Liver (tissue), 9 donors: Measurements from ENCODE around the gene ECM2. TPM values are rescaled to one million over a fixed set of nuclear protein-coding genes. Genes with fewer than 3 reads are reported as not detected.

ENCODE experiments used
- DNase-seq: peaks from one replicate; pipeline ENCODE4 v3.0.0-alpha.2; 2017; ENCODE audit warnings: low spot score
- H3K27ac ChIP-seq, 2 donors: one replicate each; pipeline ENCODE4 v1.7.0; 2013; ENCODE audit warnings: inconsistent platforms in 2 of 2, low read length in 2 of 2, control low read depth in 1 of 2, low read depth in 1 of 2, mild to moderate bottlenecking in 1 of 2
- H3K27me3 ChIP-seq, 4 donors: one replicate each; pipeline versions ENCODE4 v1.6.1 to v1.7.0; 2013; ENCODE audit warnings: low read length in 3 of 4, inconsistent platforms in 1 of 4, mild to moderate bottlenecking in 1 of 4, moderate library complexity in 1 of 4; ENCODE audit not compliant: control insufficient read depth in 4 of 4, insufficient read depth in 4 of 4
- H3K36me3 ChIP-seq, 4 donors: one replicate each; pipeline versions ENCODE4 v1.6.1 to v1.7.0; 2013; ENCODE audit warnings: low read length in 3 of 4, mild to moderate bottlenecking in 3 of 4, low read depth in 1 of 4, moderate library complexity in 1 of 4; ENCODE audit not compliant: control insufficient read depth in 4 of 4, insufficient read depth in 3 of 4
- H3K4me1 ChIP-seq, 4 donors: one replicate each; pipeline versions ENCODE4 v1.6.1 to v1.7.0; 2013; ENCODE audit warnings: low read length in 3 of 4, mild to moderate bottlenecking in 3 of 4, moderate library complexity in 1 of 4; ENCODE audit not compliant: control insufficient read depth in 4 of 4, insufficient read depth in 4 of 4
- H3K4me3 ChIP-seq, 3 donors: one replicate each; pipeline versions ENCODE4 v1.6.1 to v1.7.0; 2013; ENCODE audit warnings: low read length in 3 of 3, control low read depth in 1 of 3, low read depth in 1 of 3, mild to moderate bottlenecking in 1 of 3
- H3K9ac ChIP-seq, 2 donors: one replicate each; pipeline ENCODE4 v1.7.0; 2013; ENCODE audit warnings: low read length in 2 of 2, mild to moderate bottlenecking in 2 of 2, moderate library complexity in 2 of 2, control low read depth in 1 of 2, low read depth in 1 of 2
- H3K9me3 ChIP-seq, 4 donors: one replicate each; pipeline versions ENCODE4 v1.6.1 to v1.7.0; 2013; ENCODE audit warnings: low read length in 3 of 4; ENCODE audit not compliant: control insufficient read depth in 4 of 4
- ATF3 ChIP-seq: IDR thresholded peaks from 2 replicates; pipeline ENCODE4 v1.6.1; 2016; ENCODE audit warnings: antibody characterized with exemption
- CTCF ChIP-seq: fragments of 150-350 bp; IDR thresholded peaks from 2 replicates; pipeline ENCODE4 v1.5.1; 2017; ENCODE audit warnings: improper control_type of control experiment, low read depth, low read length; ENCODE audit not compliant: missing input control
- FOXA1 ChIP-seq: IDR thresholded peaks from 2 replicates; pipeline ENCODE4 v1.6.1; 2016; ENCODE audit warnings: antibody characterized with exemption
- FOXA2 ChIP-seq: IDR thresholded peaks from 2 replicates; pipeline ENCODE4 v1.6.1; 2016; ENCODE audit warnings: antibody characterized with exemption
- GABPA ChIP-seq, 2 donors: IDR thresholded peaks in 1 of 2; conservative IDR thresholded peaks in 1 of 2; 2 replicates each; pipeline ENCODE4 v1.6.1; 2016; ENCODE audit warnings: antibody characterized with exemption in 2 of 2, mild to moderate bottlenecking in 1 of 2, moderate library complexity in 1 of 2
- HNF4A ChIP-seq, 2 donors: conservative IDR thresholded peaks; 2 replicates each; pipeline ENCODE4 v1.6.1; 2016; ENCODE audit warnings: antibody characterized with exemption in 2 of 2, mild to moderate bottlenecking in 2 of 2
- MAX ChIP-seq: IDR thresholded peaks from 2 replicates; pipeline ENCODE4 v1.6.1; 2016; ENCODE audit warnings: antibody characterized with exemption
- NR2F2 ChIP-seq: IDR thresholded peaks from 2 replicates; pipeline ENCODE4 v1.6.1; 2016; ENCODE audit warnings: antibody characterized with exemption
- REST ChIP-seq: IDR thresholded peaks from 2 replicates; pipeline ENCODE4 v1.6.1; 2016; ENCODE audit warnings: antibody characterized with exemption, mild to moderate bottlenecking
- RXRA ChIP-seq, 2 donors: IDR thresholded peaks; 2 replicates each; pipeline ENCODE4 v1.6.1; 2017 to 2018; ENCODE audit warnings: antibody characterized with exemption in 2 of 2, mild to moderate bottlenecking in 1 of 2
- TAF1 ChIP-seq: conservative IDR thresholded peaks from 2 replicates; pipeline ENCODE4 v1.6.1; 2016; ENCODE audit warnings: antibody characterized with exemption, mild to moderate bottlenecking
- YY1 ChIP-seq: IDR thresholded peaks from 2 replicates; pipeline ENCODE4 v1.6.1; 2016; ENCODE audit warnings: antibody characterized with exemption, mild to moderate bottlenecking
- ZBTB33 ChIP-seq: IDR thresholded peaks from 2 replicates; pipeline ENCODE4 v1.6.1; 2016; ENCODE audit warnings: antibody characterized with exemption
- WGBS: extraction: QIAGEN DNeasy Blood & Tissue Kit; methylation state at CpG from one replicate; pipeline ENCODE4 v1.1.7; 2013; 5-methylcytosine and 5-hydroxymethylcytosine counted together
- polyA plus RNA-seq, 2 donors: library from polyadenylated mRNA; stranded (reverse) in 1 of 2; unstranded in 1 of 2; fragments of 200-250 nt in 1 of 2; fragments of >200 nt in 1 of 2; fragmentation: Nextera tagmentation in 1 of 2; extraction: Ambion mirVana in 1 of 2; gene quantifications; one replicate each; pipeline versions ENCODE4 v1.2.1 to v1.2.3, GENCODE V29; 2013 to 2015
- total RNA-seq, 2 donors: library from RNA; depleted of rRNA; stranded (reverse); fragments of >200 nt; gene quantifications; one replicate each; pipeline ENCODE4 v1.2.3, GENCODE V29; 2014
- donor health status: healthy.
- donor health status: healthy.
- donor health status: healthy.
- donor health status: healthy.
- donor health status: healthy.

The ECM2 gene
- total and polyA plus RNA-seq, 4 donors: 11.6 to 42.0 (median 15.3) TPM

- no peak overlapping the region for H3K9ac ChIP-seq
- no peaks in the 10 kb centered on the region for H3K9me3 ChIP-seq
- no peak for TF ChIP-seq REST
- TF ChIP-seq HNF4A (conservative IDR thresholded peaks at IDR 0.05): no peak
- TF ChIP-seq ATF3: no peak
- TF ChIP-seq FOXA1: no peak
- TF ChIP-seq RXRA (IDR thresholded peaks at IDR 0.05): no peak
- TF ChIP-seq ZBTB33: no peak
- no peak for TF ChIP-seq GABPA (IDR thresholded peaks at IDR 0.05 in 1 of 2, conservative IDR thresholded peaks at IDR 0.05 in 1 of 2)
- TF ChIP-seq YY1: no peak
- TF ChIP-seq FOXA2: no peak
- no peak for TF ChIP-seq MAX
- no peak for TF ChIP-seq NR2F2
- no peak for TF ChIP-seq CTCF
- TF ChIP-seq TAF1: no peak
- no peak for DNase-seq
- H3K4me3 ChIP-seq: no peak overlapping the region
- no peaks in the 10 kb centered on the region for H3K27me3 ChIP-seq
- H3K27ac ChIP-seq: no peak overlapping the region
- H3K4me1 ChIP-seq: no peaks in the 10 kb centered on the region
- 87% methylated on average over 2 of the region's 2 CpGs for whole genome bisulfite sequencing
- no peaks in the 10 kb centered on the region for H3K36me3 ChIP-seq
These were observed 29.2 kb upstream of the ECM2 start for GRCh38 chr9:92564982-92565381.

DNA sequence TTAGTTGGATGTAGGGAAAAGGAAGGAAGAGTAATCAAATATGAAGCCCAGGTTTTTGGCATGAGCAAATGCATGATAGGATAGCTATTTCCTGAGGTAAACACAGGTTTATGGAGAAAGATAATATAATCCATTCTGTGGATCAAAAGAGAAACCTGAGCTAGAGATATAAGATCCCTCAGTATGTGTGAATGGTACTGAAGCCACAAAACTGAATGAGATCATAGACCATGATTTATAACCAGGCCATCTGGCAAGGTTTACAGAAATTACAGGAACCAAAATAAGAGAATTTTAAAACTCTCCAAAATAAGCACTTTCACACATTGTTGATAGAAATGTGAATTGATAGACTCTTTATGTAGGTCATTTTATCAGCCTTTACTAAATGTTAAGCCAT is 28.7 kb upstream of the ECM2 start:
- no peak overlapping the region for H3K4me3 ChIP-seq
- H3K36me3 ChIP-seq: no peaks in the 10 kb centered on the region
- H3K4me1 ChIP-seq: no peaks in the 10 kb centered on the region
- H3K9ac ChIP-seq: no peak overlapping the region
- no peak for DNase-seq
- H3K27ac ChIP-seq: no peak overlapping the region
- H3K27me3 ChIP-seq: no peaks in the 10 kb centered on the region
- no peak for TF ChIP-seq CTCF
- H3K9me3 ChIP-seq: no peaks in the 10 kb centered on the region
